ENCODE results near the gene TSEN54.

TSEN54 gene

GRCh38 chr17:75544250-75544649 is 27.9 kb downstream of the TSEN54 start:
- no peak for DNase-seq (ENCODE audit: low read depth)

GRCh38 chr17:75546181-75546580 is 29.9 kb downstream of the TSEN54 start:
- DNase-seq (ENCODE audit: low read depth): no peak

- DNase-seq (ENCODE audit: low read depth): no peak
Observed at GRCh38 chr17:75547091-75547490, 30.8 kb downstream of the TSEN54 start.

- DNase-seq (ENCODE audit: low read depth): no peak
Observed at GRCh38 chr17:75548813-75549212, 32.5 kb downstream of the TSEN54 start.

GRCh38 chr17:75549246-75550138 is 33.2 kb downstream of the TSEN54 start:
- no peak for DNase-seq (ENCODE audit: low read depth)

GRCh38 chr17:75550139-75550465 is 33.8 kb downstream of the TSEN54 start:
- DNase-seq (ENCODE audit: low read depth): no peak

GRCh38 chr17:75551266-75551665 is 34.9 kb downstream of the TSEN54 start:
- DNase-seq (ENCODE audit: low read depth): no peak

GRCh38 chr17:75552425-75553294 is 36.3 kb downstream of the TSEN54 start:
- DNase-seq (ENCODE audit: low read depth): no peak

GRCh38 chr17:75553295-75554110 is 37.2 kb downstream of the TSEN54 start:
- no peak for DNase-seq (ENCODE audit: low read depth)

GRCh38 chr17:75555679-75556153 is 39.4 kb downstream of the TSEN54 start:
- no peak for DNase-seq (ENCODE audit: low read depth)

GRCh38 chr17:75557075-75557851 is 40.9 kb downstream of the TSEN54 start:
- DNase-seq (ENCODE audit: low read depth): no peak

GRCh38 chr17:75557852-75558665 is 41.7 kb downstream of the TSEN54 start:
- DNase-seq (ENCODE audit: low read depth): no peak

- no peak for DNase-seq (ENCODE audit: low read depth)
Observed at GRCh38 chr17:75558666-75559530, 42.6 kb downstream of the TSEN54 start.

- DNase-seq (ENCODE audit: low read depth): no peak
Observed at GRCh38 chr17:75559958-75560533, 43.7 kb downstream of the TSEN54 start.

- no peak for DNase-seq (ENCODE audit: low read depth)
Observed at GRCh38 chr17:75561927-75562603, 45.7 kb downstream of the TSEN54 start.

- DNase-seq (ENCODE audit: low read depth): no peak
Observed at GRCh38 chr17:75563063-75563758, 46.9 kb downstream of the TSEN54 start.

- DNase-seq (ENCODE audit: low read depth): no peak
Observed at GRCh38 chr17:75564195-75564594, 47.9 kb downstream of the TSEN54 start.

GRCh38 chr17:75565066-75565465 is 48.7 kb downstream of the TSEN54 start:
- DNase-seq (ENCODE audit: low read depth): no peak

Data from HS-27A (cell line).